Sigmoid colon (tissue), 4 donors: ENCODE results near the gene LMF2.

Experiments used
- CTCF ChIP-seq, 4 experiments: fragments of 450-650 bp in 3 of 4; fragments of 200-600 bp in 1 of 4; IDR thresholded peaks; one replicate each; pipeline ENCODE4 v1.5.1; 2016 to 2019; ENCODE audit warnings: antibody characterized with exemption in 4 of 4, mild to moderate bottlenecking in 3 of 4, moderate library complexity in 2 of 4
- POLR2A ChIP-seq, 2 donors: fragments of 450-650 bp; IDR thresholded peaks; one replicate each; pipeline ENCODE4 v1.6.1; 2016; ENCODE audit warnings: antibody characterized with exemption in 2 of 2, mild to moderate bottlenecking in 2 of 2, moderate library complexity in 2 of 2
- POLR2AphosphoS5 ChIP-seq, 4 donors: sonication (generic); formaldehyde crosslinking; IDR thresholded peaks; one replicate each; pipeline ENCODE4 v1.6.1; 2017; ENCODE audit warnings: antibody characterized with exemption in 4 of 4

- TF ChIP-seq CTCF (IDR thresholded peaks at IDR 0.05), result peak in 2 of 4 experiments; percentile 26 to 35
- peak; percentile 26 to 71 for TF ChIP-seq POLR2A (IDR thresholded peaks at IDR 0.05)
- peak; percentile 78 to 92 (median 88) for TF ChIP-seq POLR2AphosphoS5 (IDR thresholded peaks at IDR 0.05)
Observed at GRCh38 chr22:50525104-50525857, 17.8 kb upstream of the LMF2 start, which contains the start of gene SCO2.
